HUES6 (cell line): ENCODE results near the gene GCLC.

Experiments
- H3K27ac ChIP-seq: 2 replicates; pipeline ENCODE4 v1.7.0; 2013; ENCODE audit warnings: low read depth, mild to moderate bottlenecking, low read length, inconsistent platforms
- H3K27me3 ChIP-seq: 2 replicates; pipeline ENCODE4 v1.6.1; 2013; ENCODE audit warnings: low read length; ENCODE audit not compliant: control insufficient read depth, insufficient read depth
- H3K36me3 ChIP-seq: 2 replicates; pipeline ENCODE4 v1.6.1; 2013; ENCODE audit warnings: low read length; ENCODE audit not compliant: control insufficient read depth, insufficient read depth
- H3K4me1 ChIP-seq: 2 replicates; pipeline ENCODE4 v1.6.1; 2013; ENCODE audit warnings: low read length; ENCODE audit not compliant: control insufficient read depth, insufficient read depth
- H3K4me3 ChIP-seq: 2 replicates; pipeline ENCODE4 v1.5.1; 2013; ENCODE audit warnings: low read depth, low read length
- H3K9ac ChIP-seq: one replicate; pipeline ENCODE4 v1.6.1; 2013; ENCODE audit warnings: mild to moderate bottlenecking, low read length
- H3K9me3 ChIP-seq: 2 replicates; pipeline ENCODE4 v1.6.1; 2013; ENCODE audit warnings: low read depth, low read length; ENCODE audit not compliant: control insufficient read depth, insufficient read depth

The GCLC gene

GRCh38 chr6:53469163-53469562, 75.7 kb downstream of the GCLC start:
- Histone ChIP-seq H3K4me3 (no peak overlapping the region), H3K36me3 (no peaks in the 10 kb centered on the region), H3K27me3 (no peaks in the 10 kb centered on the region), H3K9ac (no peak overlapping the region), H3K9me3 (no peaks in the 10 kb centered on the region), H3K4me1 (no peaks in the 10 kb centered on the region), H3K27ac (no peak overlapping the region)

GRCh38 chr6:53466257-53466656, 78.6 kb downstream of the GCLC start:
- Histone ChIP-seq H3K4me1 (peaks cover 4% of the 10 kb centered on the region), H3K9me3 (no peaks in the 10 kb centered on the region), H3K27me3 (no peaks in the 10 kb centered on the region), H3K4me3 (no peak overlapping the region), H3K27ac (no peak overlapping the region), H3K9ac (no peak overlapping the region), H3K36me3 (no peaks in the 10 kb centered on the region)

- H3K9me3 ChIP-seq, result no peaks in the 10 kb centered on the region
- no peaks in the 10 kb centered on the region for H3K27me3 ChIP-seq
- H3K4me3 ChIP-seq, result no peak overlapping the region
- H3K9ac ChIP-seq, result no peak overlapping the region
- H3K4me1 ChIP-seq, result peaks cover 4% of the 10 kb centered on the region
- H3K27ac ChIP-seq, result no peak overlapping the region
- no peaks in the 10 kb centered on the region for H3K36me3 ChIP-seq
Observed at GRCh38 chr6:53465732-53466131, 79.2 kb downstream of the GCLC start.

GRCh38 chr6:53464927-53465460, 79.9 kb downstream of the GCLC start:
- no peaks in the 10 kb centered on the region for H3K9me3 ChIP-seq
- H3K9ac ChIP-seq, result no peak overlapping the region
- peaks cover 4% of the 10 kb centered on the region for H3K4me1 ChIP-seq

GRCh38 chr6:53464483-53464882, 80.4 kb downstream of the GCLC start:
- H3K27me3 ChIP-seq, result no peaks in the 10 kb centered on the region
- H3K4me3 ChIP-seq, result no peak overlapping the region
- H3K9me3 ChIP-seq, result no peaks in the 10 kb centered on the region
- no peak overlapping the region for H3K9ac ChIP-seq
- peaks cover 4% of the 10 kb centered on the region for H3K4me1 ChIP-seq
- no peaks in the 10 kb centered on the region for H3K36me3 ChIP-seq
- no peak overlapping the region for H3K27ac ChIP-seq

More at GRCh38 chr6:53464927-53465460, 79.9 kb downstream of the GCLC start:
- Histone ChIP-seq H3K4me3 (no peak overlapping the region), H3K27me3 (no peaks in the 10 kb centered on the region), H3K27ac (no peak overlapping the region), H3K36me3 (no peaks in the 10 kb centered on the region)

- no peaks in the 10 kb centered on the region for H3K36me3 ChIP-seq
- no peak overlapping the region for H3K9ac ChIP-seq
- no peak overlapping the region for H3K27ac ChIP-seq
- no peak overlapping the region for H3K4me3 ChIP-seq
- H3K27me3 ChIP-seq, result no peaks in the 10 kb centered on the region
- H3K9me3 ChIP-seq, result no peaks in the 10 kb centered on the region
- H3K4me1 ChIP-seq, result peaks cover 4% of the 10 kb centered on the region
Observed at GRCh38 chr6:53461696-53462095, 83.2 kb downstream of the GCLC start.

- Histone ChIP-seq H3K4me1 (peaks cover 4% of the 10 kb centered on the region), H3K27me3 (no peaks in the 10 kb centered on the region), H3K9ac (no peak overlapping the region), H3K27ac (no peak overlapping the region), H3K4me3 (no peak overlapping the region), H3K36me3 (no peaks in the 10 kb centered on the region), H3K9me3 (no peaks in the 10 kb centered on the region)
Observed at GRCh38 chr6:53461041-53461656, 83.8 kb downstream of the GCLC start.

- Histone ChIP-seq H3K4me1 (peaks cover 4% of the 10 kb centered on the region), H3K4me3 (no peak overlapping the region)
Observed at GRCh38 chr6:53458105-53458866, 86.6 kb downstream of the GCLC start.

GRCh38 chr6:53456809-53457208, 88.1 kb downstream of the GCLC start:
- H3K36me3 ChIP-seq, result no peaks in the 10 kb centered on the region
- no peaks in the 10 kb centered on the region for H3K27me3 ChIP-seq
- H3K4me3 ChIP-seq, result no peak overlapping the region
- H3K9me3 ChIP-seq, result peaks cover 5% of the 10 kb centered on the region
- no peak overlapping the region for H3K27ac ChIP-seq
- H3K4me1 ChIP-seq, result peaks cover 2% of the 10 kb centered on the region
- no peak overlapping the region for H3K9ac ChIP-seq

More at GRCh38 chr6:53458105-53458866, 86.6 kb downstream of the GCLC start:
- Histone ChIP-seq H3K9me3 (peaks cover 5% of the 10 kb centered on the region), H3K27ac (no peak overlapping the region), H3K27me3 (no peaks in the 10 kb centered on the region), H3K36me3 (no peaks in the 10 kb centered on the region), H3K9ac (no peak overlapping the region)

GRCh38 chr6:53455678-53456077, 89.2 kb downstream of the GCLC start:
- no peak overlapping the region for H3K27ac ChIP-seq
- H3K27me3 ChIP-seq, result no peaks in the 10 kb centered on the region
- H3K4me3 ChIP-seq, result no peak overlapping the region
- no peaks in the 10 kb centered on the region for H3K4me1 ChIP-seq
- peaks cover 5% of the 10 kb centered on the region for H3K9me3 ChIP-seq
- no peaks in the 10 kb centered on the region for H3K36me3 ChIP-seq
- no peak overlapping the region for H3K9ac ChIP-seq

- no peak overlapping the region for H3K4me3 ChIP-seq
- H3K27me3 ChIP-seq, result no peaks in the 10 kb centered on the region
- H3K27ac ChIP-seq, result no peak overlapping the region
- H3K36me3 ChIP-seq, result no peaks in the 10 kb centered on the region
- no peak overlapping the region for H3K9ac ChIP-seq
- H3K4me1 ChIP-seq, result no peaks in the 10 kb centered on the region
- H3K9me3 ChIP-seq, result peaks cover 12% of the 10 kb centered on the region
Observed at GRCh38 chr6:53451165-53451564, 93.7 kb downstream of the GCLC start.
